Panc1 (cell line): ENCODE data around the gene IGDCC3.

Experiments used
- CTCF ChIP-seq: fragments of 450-650 bp; IDR thresholded peaks from 2 replicates; pipeline ENCODE4 v1.5.1; 2017; ENCODE audit warnings: mild to moderate bottlenecking
- POLR2AphosphoS5 ChIP-seq: IDR thresholded peaks from 2 replicates; pipeline ENCODE4 v1.6.1; 2012; ENCODE audit warnings: mild to moderate bottlenecking, low read depth, low read length, moderate library complexity
- REST ChIP-seq, 2 experiments: IDR thresholded peaks; 2 replicates each; pipeline ENCODE4 v1.6.1; 2011 to 2012; ENCODE audit warnings: low read depth in 2 of 2, control low read depth in 1 of 2, low read length in 1 of 2, mild to moderate bottlenecking in 1 of 2, moderate library complexity in 1 of 2; ENCODE audit not compliant: insufficient read depth in 1 of 2
- SIN3A ChIP-seq: IDR thresholded peaks from 2 replicates; pipeline ENCODE4 v1.6.1; 2012; ENCODE audit warnings: low read depth, mild to moderate bottlenecking, low read length, moderate library complexity, borderline replicate concordance; ENCODE audit not compliant: insufficient read depth
- TCF7L2 ChIP-seq: IDR thresholded peaks from 2 replicates; pipeline ENCODE4 v1.6.1; 2011; ENCODE audit warnings: mild to moderate bottlenecking, low read depth, low read length, inconsistent platforms

- TF ChIP-seq REST (IDR thresholded peaks at IDR 0.05; ENCODE audit: insufficient read depth in 1 of 2, low read depth in 2 of 2, low read length in 1 of 2), result no peak
- no peak for TF ChIP-seq CTCF
- no peak for TF ChIP-seq POLR2AphosphoS5
- TF ChIP-seq TCF7L2, result no peak
- TF ChIP-seq SIN3A, result no peak
Measured at GRCh38 chr15:65401611-65402240, 23.9 kb upstream of the IGDCC3 start.
